HG03575 (cell line): ENCODE measurements around the gene PPP1R37.

ENCODE experiments used
- ATAC-seq: cut with Tn5 transposase; IDR thresholded peaks from one replicate; pipeline ENCODE4 v1.9.1; 2021; ENCODE audit not compliant: unreplicated experiment, insufficient number of reproducible peaks, low FRiP score; ENCODE audit errors: extremely low read depth

Gene PPP1R37

GRCh38 chr19:45178262-45179071 lies 85.5 kb downstream of the PPP1R37 start, which contains the start of gene BLOC1S3:
TSS of gene BLOC1S3 (plus strand) at chr19:45178784. CDS start at chr19:45179297, 513 bp downstream.
- ATAC-seq: peak; percentile 65

- no peak for ATAC-seq
These were observed 86.3 kb downstream of the PPP1R37 start for GRCh38 chr19:45179072-45179891.

GRCh38 chr19:45179892-45180370 lies 87.0 kb downstream of the PPP1R37 start:
- no peak for ATAC-seq

GRCh38 chr19:45180936-45181335 lies 88.0 kb downstream of the PPP1R37 start:
- ATAC-seq: no peak

GRCh38 chr19:45182758-45183157 lies 89.8 kb downstream of the PPP1R37 start:
- ATAC-seq: no peak

- ATAC-seq: no peak
These were observed 91.1 kb downstream of the PPP1R37 start for GRCh38 chr19:45184115-45184514.

GRCh38 chr19:45186509-45187334 lies 93.7 kb downstream of the PPP1R37 start:
- no peak for ATAC-seq

GRCh38 chr19:45187421-45188100 lies 94.6 kb downstream of the PPP1R37 start:
- no peak for ATAC-seq

- no peak for ATAC-seq
These were observed 97.0 kb downstream of the PPP1R37 start for GRCh38 chr19:45189971-45190370.

GRCh38 chr19:45191375-45191774 lies 98.4 kb downstream of the PPP1R37 start:
- no peak for ATAC-seq

GRCh38 chr19:45195764-45196163 lies 102.8 kb downstream of the PPP1R37 start:
- ATAC-seq: no peak
